Stimulated activated CD4-positive, alpha-beta T cell treated with anti-CD3 and anti-CD28 coated beads, Interleukin-4, amount 100 ng/mL, for 24 hours (primary cell): ENCODE data around the gene PPP3R2.
"Not testable (repeated sequence)": the region's sequence is repeated elsewhere in the genome, so short reads cannot be mapped to it uniquely, and the experiment has no call there.

Source experiments
- DNase-seq: peaks from one replicate; pipeline ENCODE4 v3.0.0-alpha.2; 2020

The PPP3R2 gene, protein sequence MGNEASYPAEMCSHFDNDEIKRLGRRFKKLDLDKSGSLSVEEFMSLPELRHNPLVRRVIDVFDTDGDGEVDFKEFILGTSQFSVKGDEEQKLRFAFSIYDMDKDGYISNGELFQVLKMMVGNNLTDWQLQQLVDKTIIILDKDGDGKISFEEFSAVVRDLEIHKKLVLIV

DNA sequence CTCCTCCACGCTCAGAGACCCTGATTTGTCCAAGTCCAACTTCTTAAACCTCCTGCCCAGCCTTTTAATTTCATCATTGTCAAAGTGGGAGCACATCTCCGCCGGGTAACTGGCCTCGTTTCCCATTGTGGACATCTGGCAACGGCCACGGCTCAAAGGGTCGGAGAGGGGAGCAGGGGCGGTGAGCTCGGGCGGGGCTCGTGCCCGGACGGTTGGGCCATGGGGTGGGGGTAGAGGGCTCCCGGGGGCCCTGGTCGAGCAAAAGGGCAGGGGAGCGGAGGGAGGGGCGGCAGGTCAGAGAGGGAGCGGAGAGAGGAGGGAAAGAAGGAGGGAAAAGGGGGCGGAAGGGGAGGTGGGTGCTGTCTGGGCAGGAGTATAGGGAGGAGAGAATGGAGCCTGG lies at the start of gene PPP3R2:
TSS of gene PPP3R2 (minus strand) at position 174 of the 400 bp plus-strand sequence. CDS start at position 126, 48 bp downstream.
- DNase-seq, result no peak

DNA sequence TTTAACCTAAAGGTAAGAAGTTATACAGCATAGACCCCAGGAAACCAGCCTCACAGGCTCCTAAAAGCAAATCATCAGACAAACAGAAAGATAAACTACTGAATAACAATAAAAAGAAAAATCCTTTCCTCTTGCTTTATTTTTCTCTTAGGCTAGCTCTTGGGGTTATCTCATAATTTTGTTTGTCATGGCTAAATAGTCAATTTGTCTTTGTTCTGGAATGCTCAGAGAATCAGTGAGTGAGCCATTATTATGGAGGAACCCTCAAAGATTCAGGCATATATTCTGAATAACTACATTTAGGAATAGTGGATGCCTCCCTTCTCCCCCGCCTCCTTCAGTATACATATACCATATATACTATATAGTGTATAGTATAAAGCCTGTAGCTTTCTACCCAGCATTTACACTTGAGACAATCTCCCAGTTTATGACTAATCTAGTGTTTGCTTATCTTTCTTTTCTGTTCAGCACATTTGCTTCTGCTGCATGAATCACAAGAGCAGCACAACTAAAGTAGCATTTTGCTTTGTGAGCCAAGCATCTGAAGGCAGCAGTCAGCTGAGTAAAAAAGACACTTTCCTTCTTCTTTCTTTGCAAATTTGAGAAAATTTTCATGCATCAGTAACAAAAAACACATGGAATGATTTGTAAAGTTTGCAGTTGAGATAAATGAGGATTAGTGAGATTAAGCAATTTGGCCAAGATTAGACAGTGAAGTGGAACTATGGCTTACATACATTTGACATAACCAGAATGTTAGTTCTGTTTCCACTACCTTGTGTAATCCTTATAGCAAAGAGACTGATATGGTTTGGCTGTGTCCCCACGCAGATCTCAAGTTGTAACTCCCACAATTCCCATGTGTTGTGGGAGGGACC lies 45.3 kb upstream of the PPP3R2 start:
- no peak for DNase-seq

DNA sequence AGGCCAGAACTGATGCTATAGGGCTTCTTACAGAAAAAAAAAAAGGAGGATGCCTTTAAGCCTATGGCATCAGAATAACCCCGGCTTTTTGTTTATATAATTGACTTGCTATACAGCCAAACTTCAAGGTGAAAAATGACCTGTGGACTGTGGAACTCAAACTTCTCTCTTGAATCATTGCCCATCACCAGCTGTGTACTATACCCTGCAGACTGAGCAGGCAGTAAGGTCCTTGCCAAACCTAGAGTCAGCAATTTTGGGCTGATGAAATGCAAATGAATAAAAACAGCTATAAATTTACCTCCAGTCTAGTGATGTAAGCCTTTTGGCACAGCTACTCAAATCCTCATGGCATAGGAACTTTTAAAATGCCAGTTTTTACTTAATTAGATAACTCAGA lies 44.5 kb upstream of the PPP3R2 start:
- DNase-seq, result no peak

DNA sequence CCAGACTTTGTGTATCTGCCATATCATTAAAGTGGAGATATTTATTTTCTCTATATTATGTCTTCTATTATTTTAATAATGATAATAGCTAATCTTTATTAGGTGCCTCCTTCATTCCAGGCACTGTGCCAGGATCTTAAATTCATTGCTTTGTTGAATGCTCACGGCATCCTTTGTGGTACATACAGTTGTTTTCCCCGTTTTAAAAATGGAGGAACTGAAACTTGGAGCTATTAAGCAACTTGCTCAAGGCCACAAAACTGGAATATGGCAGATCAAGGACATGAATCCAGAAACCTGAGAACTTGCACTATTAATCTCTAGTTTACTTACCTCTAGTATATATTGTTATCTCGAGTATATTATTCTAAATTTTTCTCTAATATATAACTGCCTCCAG lies 41.5 kb upstream of the PPP3R2 start:
- DNase-seq, result no peak

DNA sequence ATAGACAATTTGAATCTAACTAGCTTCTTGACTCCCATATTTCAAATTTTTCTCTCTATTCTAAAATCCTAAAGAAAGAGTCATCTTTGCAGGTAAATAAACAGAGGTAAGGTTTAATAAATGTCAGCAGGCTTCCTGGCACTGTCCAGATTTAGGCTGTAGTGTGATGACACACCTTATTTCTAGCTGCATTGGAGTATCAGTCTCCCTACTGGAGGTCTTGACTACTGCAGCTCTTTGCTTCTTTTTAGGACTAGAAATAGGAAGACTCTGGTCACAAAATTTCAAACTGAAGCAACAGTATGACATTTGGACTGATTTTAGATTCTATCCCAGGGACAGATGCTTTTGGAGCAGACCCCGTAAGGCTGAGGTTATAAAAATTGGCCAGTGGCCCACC lies 40.7 kb upstream of the PPP3R2 start:
- no peak for DNase-seq

DNA sequence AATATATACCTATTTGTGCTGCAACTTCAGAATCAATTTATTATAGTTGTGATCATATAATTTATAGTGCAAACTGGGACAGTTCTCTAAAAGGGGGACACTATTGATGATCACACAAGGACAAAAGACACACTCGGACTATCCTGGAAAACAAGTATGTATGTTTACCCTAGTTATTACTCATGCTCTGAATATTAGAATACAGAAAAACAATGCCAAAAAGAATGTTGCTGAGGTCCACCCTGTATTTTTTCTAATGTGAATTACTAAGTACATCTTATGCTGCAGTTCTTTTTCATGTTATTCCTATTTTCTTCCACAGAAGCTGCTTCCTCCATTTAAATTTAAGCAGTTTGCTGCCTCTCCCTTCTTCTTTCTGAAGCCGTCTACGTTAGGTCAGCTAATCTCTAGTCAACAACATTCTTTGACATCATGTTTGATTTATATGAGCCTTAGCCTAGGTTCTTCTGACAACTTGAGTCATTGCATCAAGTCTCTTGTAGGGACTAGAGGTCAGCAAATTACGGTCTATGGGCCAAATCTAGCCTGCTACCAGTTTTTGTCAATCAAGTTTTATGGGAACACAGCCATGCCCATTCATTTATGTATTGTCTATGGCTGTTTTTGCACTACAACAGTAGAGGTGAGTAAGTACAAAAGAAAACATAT lies 40.1 kb upstream of the PPP3R2 start:
- no peak for DNase-seq

DNA sequence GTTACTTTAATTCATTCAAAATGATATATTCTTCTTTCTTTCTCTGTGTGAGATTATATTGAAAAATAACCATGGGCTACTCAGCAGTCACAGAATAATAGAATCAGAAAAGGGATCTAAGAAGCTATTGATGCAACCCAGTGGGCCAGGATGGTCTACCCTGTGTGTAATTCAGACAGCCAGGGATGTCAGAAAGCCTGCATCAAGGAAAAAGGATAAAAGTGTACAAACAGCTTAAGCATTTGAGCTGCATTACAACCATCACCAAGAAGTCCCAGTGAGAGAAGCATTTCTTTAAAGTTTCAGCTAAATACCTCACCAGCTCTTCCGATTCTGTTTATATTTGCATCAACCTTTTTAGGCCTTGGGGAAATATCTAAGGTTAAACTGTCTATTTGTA lies 37.8 kb upstream of the PPP3R2 start:
- no peak for DNase-seq

DNA sequence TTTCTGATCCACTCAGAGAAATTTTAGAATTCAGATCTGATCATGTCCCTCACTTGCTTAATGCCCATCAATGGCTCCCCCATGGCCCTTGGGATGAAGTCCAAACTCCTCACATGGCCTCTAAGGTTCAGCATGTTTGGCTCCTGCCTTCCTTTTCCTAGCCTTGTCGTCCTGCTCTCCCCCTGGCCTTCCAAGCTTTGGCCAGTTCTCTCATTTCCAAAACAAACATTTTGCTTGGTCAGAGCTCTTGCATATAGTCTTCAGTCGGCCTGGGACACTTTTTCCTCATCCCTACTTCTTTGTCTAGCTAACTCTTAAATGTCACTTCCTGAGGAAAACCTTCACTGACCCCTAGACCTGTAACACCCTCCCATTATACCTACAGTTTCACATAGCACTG lies 37.1 kb upstream of the PPP3R2 start:
- no peak for DNase-seq

DNA sequence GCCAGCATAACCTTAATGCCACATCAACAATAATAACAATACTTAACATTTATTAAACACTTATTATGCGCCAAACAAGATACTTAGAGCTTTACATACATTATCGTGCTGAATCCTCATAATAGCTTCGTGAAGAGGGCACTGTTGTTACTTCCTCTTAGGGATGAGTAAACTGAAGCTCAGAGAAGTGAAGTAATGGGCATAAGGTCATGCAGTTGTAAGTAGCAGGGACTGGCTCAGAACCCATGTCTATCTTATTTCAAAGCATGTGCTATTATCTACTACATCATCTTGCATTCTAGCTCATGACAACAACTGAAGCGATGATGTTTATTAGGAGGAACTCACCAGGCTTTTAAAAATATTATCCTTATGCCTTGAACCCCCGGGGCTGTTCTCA lies 34.9 kb upstream of the PPP3R2 start:
- no peak for DNase-seq

DNA sequence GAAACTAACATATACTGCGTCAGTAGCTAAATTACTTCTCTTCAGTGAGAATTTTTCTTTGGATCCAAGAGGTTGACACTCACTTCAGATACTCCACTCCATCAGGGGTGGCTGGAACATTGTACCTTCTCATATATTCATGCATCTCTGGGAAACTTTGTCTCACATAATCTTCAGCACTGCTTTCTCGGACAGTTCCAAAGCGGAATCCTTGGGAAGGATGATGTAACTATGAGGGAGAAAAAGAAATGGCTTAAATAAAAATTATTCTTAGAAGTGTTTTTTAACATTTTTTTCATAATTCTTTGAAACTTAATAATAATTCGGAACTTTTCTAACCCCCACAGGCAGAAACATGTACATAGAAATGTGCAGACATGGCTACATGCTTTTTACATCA lies 33.4 kb upstream of the PPP3R2 start:
- no peak for DNase-seq

DNA sequence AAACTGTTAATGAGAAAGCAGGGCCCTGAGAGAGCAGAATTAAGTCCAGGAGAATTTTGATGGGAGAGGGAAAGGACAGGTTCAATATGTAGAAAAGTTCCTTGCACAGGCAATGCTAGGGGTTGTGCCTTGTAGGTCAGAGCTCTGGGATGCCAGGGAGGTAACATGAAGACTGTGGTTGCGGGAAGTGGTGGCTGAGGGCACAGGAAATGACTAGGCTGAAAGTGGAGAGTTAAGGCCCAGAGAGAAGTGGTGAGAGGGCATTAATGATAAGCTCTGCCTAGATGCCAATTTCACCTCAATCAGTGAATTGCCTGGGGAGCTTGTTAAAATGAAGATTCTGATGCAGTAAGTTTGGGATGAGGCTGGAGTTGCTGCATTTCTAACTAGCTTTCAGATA lies 31.5 kb upstream of the PPP3R2 start:
- DNase-seq, result no peak

DNA sequence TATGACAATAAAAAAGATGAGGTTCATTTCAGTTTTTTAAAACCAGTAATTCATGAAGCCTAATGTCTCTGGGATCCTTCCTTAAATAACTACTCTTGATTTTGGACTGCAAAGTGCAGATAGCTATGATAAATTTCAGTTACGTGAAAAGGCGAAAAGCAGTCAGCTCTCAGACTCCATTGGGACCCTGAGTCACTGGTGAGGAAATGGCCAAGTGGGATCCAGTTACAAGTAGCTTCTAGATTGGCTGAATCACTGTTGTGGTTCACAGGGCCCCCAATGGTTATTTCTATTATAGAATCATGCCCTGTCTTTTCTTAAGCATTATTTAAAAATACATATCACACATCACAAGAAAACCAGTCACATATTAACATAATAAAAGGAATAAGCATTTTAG lies 31.1 kb upstream of the PPP3R2 start:
- DNase-seq, result no peak

DNA sequence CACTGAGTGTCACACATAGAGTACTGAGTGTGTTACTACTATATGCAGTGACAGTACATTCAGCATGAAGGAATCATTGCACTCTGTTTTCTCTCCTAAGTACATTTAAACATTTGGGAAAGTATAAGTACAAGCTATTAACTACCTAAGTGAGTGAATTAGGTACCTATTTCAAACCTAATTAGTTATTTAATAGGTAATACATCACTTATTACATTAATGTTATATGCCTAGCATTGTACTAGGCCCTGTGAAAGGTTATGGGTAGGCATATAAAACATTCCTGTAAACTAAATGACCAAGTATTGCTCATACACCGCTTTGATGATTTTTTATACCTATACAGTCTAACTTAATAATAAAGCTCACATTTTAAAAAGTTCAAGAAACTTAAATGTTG lies 25.7 kb upstream of the PPP3R2 start:
- DNase-seq, result no peak

DNA sequence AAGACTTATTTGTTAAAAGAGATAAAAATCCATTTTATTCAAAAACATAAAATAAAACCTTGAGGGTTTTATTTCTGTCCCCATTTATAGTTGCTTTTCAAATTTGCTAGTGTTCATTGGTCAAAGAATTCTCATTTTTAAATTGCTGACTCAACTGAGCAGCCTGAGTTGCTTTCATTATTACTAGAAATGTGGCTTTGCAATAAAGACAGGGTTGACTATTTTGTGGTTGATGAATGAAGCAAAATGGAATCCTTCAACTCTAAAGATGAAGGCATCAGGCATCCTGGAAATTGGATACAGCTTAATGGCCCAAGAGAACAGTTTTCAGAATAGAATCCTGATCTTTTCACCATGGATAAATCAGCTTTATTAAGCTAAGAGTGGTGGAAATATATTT lies 23.9 kb upstream of the PPP3R2 start:
- DNase-seq, result no peak

DNA sequence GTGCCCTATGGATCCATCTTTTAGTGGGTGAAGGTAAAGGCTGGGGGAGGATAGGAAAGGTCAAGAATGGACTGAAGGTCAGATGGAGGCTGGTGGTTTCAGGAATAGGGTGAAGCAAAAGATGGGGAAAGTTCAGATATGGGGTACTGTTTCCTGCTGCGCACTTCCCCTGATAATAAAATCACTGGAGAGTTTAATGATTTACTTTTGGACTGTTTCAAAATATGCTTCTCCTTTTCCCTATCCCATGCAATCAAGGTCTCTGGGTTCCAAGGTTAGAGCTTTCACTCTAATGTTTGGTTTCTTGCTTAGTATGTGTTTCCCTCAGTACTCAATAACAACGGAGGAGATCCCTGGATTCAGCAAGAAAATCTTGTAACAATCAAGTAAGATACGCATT lies 10.8 kb upstream of the PPP3R2 start:
- no peak for DNase-seq

DNA sequence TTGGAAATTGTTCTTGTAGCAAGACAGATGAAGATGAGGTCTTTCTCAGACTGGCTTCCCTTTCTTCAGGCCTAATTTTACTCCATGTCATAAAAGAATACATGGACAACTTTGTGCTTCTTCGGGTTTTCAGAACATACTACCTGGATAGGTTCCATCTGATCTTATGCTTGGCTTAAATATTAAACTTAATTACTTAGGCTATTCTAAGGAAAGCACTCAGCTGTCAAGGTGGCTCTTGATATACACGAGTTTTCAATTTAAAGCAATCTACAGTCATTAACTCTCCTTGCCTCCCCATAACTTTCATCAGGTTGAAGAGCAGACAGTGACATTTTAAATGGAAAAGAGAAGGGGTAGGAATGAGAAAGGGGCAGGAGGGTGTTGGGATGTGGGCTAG lies 9.5 kb upstream of the PPP3R2 start:
- DNase-seq, result no peak

DNA sequence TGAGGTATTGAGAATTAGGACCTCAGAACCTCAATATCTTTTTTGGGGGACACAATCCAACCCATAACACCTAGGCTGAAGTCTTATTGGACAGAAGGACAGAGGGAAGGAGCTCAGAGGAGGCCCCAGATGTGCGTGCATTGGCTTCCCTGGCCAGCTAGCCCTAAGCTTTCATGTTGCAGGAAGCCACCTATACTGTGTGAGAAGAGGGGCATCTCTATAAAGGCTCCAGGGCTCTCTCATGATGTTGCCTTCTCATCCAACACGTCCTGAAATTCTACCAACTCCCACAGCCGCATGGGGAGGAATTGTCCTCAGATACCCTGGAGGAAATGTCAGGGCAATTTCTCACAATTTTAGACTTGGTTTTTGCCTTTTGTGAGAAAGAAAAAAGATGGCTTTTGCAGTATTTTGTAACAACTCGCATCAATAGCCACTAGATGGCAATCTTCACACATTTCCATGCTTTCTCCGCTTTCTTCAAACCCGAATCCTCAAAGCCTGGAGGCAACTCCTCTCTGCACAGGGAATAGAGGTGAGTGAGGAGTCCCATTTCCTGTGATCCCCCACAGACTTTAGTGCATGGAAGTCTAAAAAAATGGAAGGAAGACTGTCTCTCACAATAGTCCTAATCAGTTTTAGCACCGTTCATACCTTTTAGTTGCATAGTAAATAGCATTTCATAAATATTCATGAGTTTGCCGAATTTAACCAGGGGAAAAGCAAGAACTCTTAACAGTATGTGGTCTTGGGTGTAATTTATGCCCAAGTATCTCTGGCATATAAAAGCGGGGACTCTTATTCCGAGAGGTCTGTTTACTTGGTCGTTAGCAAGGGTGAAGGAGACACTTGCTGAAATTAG lies 7.4 kb upstream of the PPP3R2 start:
- no peak for DNase-seq

DNA sequence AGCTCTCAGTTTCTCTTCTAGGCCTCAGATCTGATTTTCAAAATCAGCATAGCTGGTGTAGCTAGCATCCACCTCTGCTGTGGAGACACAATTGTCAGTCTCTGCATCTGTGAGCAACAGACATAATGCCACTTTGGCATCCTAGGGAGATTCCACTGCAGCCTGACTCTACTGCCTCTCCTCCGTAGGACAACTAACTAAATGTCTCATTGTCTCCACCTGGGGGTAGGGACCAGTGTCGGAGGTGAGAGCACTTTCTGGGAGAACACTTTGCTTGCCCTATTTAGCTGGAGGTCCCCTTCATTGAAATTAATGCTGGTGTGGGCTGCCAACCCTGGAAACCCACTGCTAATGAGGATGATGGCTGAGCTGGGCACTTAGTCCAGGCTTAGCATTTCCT lies 1.4 kb downstream of the PPP3R2 start:
- DNase-seq, result no peak

DNA sequence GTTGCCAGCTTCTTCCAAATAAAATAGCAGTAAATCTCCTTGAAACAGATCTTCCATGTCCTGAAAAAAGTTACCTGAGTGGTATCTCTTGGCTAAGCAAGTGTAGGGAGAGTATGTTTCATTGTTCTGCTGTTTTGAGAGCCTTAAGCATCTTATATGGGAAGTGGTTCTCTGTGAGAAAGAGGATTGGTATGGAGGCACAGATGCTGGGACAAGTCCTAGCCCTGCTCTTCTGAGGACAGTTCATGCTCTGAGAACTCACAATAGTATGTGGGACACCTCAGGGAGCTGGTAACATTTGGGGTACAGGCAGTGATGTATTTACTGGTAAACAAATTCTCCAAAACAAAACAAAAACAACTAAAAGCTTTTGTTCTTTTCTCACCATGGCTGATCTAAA lies 2.0 kb downstream of the PPP3R2 start:
- no peak for DNase-seq

DNA sequence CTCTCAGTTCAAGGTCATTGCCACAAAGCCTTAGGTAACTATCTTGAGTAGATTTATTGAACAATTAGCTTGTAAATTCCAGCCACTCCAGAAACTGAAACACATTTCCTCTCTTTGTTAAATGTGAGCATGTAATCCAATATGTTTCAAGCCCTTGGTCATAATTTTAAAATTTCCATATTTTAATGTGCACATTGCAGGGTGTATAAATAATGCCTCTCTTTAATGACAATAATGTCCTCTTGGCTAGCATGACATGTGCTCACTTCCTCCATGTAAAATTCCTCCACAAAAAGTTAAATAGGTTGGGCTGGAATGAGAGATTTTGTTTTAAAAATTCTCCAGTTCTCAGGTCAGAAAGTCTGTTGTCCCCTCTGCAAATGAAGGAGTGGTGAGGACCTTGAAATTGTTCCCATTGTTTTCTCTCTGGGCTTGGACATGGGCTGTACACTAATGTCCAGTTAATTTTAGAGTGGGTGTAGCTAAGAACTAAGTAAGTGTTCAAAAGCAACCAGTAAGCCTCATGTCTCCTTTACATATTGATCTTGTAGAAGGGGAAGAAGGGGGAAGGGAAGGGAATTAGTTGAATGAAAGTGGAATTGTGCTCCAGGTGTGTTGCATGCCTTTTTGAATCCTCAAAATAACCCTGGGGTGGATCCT lies 2.9 kb downstream of the PPP3R2 start:
- no peak for DNase-seq

DNA sequence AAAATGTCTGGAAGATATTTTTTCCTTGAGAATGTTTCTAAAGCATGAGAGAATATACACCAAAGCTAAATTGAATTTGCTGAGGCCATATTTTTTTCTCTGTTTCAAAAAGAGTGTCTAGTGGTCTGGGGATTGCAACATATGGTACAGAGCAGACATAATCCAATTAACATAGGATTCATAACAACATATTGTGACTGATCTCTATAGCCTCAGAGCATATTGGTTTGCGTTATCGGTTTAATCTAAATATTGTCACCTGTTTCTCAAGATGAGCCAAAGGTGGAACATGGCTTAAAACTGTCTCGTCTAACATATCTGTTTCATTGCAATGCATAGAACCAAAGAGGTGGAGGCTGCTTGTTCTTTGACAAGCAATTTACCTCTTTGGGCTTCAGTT lies 3.9 kb downstream of the PPP3R2 start:
- DNase-seq, result no peak

DNA sequence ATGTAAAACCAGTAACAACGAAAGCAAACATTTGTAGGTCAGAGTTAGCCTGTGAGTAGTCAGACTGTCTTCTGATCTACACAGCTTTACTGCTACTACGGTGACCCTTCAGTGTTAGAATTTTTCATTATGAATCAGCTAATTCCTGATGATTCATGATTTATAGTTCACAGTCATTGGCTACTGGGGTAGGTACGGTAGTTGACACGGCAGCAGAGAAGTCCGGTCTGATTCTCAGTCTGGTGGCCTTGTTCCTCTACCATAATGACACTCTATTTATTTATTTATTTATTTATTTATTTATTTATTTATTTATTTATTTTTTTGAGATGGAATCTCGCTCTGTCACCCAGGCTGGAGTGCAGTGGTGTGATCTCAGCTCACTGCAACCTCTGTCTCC lies 4.7 kb downstream of the PPP3R2 start:
- not testable (repeated sequence) for DNase-seq
